Left ventricle myocardium inferior (tissue), 1 donor: Measurements from ENCODE around the gene ACSF3. TPM values are rescaled to one million over a fixed set of nuclear protein-coding genes. Genes with fewer than 3 reads are reported as not detected.

Source experiments
- DNase-seq: peaks from one replicate; pipeline ENCODE4 v3.0.0-alpha.2; 2020
- H3K27ac ChIP-seq: fragments of 200-600 bp; replicated peaks from 2 replicates; pipeline ENCODE4 v1.8.0; 2021
- H3K27me3 ChIP-seq: fragments of 200-600 bp; 2 replicates; pipeline ENCODE4 v1.8.0; 2021; ENCODE audit warnings: low read depth
- H3K36me3 ChIP-seq: fragments of 200-600 bp; 2 replicates; pipeline ENCODE4 v1.8.0; 2021
- H3K4me1 ChIP-seq: fragments of 200-600 bp; 2 replicates; pipeline ENCODE4 v1.8.0; 2021
- H3K4me3 ChIP-seq: fragments of 200-600 bp; 2 replicates; pipeline ENCODE4 v1.8.0; 2021; ENCODE audit warnings: mild to moderate bottlenecking, moderate library complexity
- H3K9me3 ChIP-seq: fragments of 200-600 bp; replicated peaks from 2 replicates; pipeline ENCODE4 v1.8.0; 2021
- intact Hi-C: fragments of 100-400 bp; cut with micrococcal nuclease; formaldehyde crosslinking; loops from one replicate; pipeline ENCODE4 v1.11.0; 2022
- total RNA-seq: library from RNA; stranded (reverse); fragmentation: NEBNext Ultra II Directional; extraction: Animal tissue kit (Norgen Biotek cat#: 25700); gene quantifications from one replicate; pipeline ENCODE4 v1.2.1, GENCODE V29; 2021
- TF ChIP-seq, protein P1 (sequence below): fragments of 200-600 bp; IDR thresholded peaks from 2 replicates; pipeline ENCODE4 v1.8.0; 2021; ENCODE audit warnings: antibody characterized with exemption, mild to moderate bottlenecking, borderline replicate concordance
- donor health status: DM: no; HTN: yes; CAD: no; lungs with severe emphysema.

The ACSF3 gene
- total RNA-seq, 1 donor from 2014 or later = 16.7 TPM

DNA sequence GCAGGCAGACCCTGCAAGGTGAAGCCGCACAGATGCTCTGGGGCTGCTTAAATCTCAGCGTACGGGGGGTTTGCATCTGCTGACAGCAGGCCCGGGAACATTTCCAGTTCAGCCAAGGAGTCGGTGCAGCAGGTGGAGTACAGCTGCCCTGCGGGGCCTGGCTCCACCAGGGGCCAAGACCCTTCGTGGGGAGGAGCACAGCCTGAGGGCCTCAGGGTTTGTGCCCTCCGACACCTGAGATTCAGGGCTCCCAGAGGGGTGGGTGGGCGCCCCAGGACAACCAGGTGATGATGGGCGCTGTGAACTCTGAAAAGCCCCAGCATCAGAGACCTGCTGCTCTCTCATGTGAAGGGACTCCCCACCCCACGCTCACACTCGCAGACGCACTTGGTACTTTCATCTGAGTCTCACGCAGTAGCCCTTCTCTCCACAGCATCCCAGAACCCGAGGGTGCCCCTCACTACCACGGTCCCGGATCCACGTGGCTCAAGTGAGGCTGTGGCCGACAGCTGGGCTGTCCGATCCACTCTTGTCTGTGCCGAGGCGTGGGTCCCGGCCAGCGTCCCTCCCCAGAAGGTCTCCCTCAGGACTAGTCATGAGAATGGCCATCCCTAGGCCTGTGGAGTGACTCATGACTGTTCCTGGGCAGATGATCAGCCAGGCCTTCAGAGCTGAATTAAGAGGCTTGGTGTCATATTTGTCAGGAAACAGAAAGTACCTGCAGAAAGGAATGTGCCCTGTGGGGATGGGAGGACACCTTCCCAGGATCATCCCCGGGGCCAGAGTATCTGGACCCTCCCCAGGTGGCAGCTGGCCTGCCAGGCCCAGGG is 29.6 kb downstream of the ACSF3 start:
- Histone ChIP-seq H3K4me3 (no peak overlapping the region), H3K4me1 (no peaks in the 10 kb centered on the region), H3K27ac (no peak overlapping the region), H3K27me3 (no peaks in the 10 kb centered on the region), H3K9me3 (peaks cover 8% of the 10 kb centered on the region), H3K36me3 (peaks cover 67% of the 10 kb centered on the region)
- intact Hi-C loops = no loop called here
- TF ChIP-seq, protein P1, sequence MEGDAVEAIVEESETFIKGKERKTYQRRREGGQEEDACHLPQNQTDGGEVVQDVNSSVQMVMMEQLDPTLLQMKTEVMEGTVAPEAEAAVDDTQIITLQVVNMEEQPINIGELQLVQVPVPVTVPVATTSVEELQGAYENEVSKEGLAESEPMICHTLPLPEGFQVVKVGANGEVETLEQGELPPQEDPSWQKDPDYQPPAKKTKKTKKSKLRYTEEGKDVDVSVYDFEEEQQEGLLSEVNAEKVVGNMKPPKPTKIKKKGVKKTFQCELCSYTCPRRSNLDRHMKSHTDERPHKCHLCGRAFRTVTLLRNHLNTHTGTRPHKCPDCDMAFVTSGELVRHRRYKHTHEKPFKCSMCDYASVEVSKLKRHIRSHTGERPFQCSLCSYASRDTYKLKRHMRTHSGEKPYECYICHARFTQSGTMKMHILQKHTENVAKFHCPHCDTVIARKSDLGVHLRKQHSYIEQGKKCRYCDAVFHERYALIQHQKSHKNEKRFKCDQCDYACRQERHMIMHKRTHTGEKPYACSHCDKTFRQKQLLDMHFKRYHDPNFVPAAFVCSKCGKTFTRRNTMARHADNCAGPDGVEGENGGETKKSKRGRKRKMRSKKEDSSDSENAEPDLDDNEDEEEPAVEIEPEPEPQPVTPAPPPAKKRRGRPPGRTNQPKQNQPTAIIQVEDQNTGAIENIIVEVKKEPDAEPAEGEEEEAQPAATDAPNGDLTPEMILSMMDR = no peak
- peak; percentile 3 for DNase-seq

DNA sequence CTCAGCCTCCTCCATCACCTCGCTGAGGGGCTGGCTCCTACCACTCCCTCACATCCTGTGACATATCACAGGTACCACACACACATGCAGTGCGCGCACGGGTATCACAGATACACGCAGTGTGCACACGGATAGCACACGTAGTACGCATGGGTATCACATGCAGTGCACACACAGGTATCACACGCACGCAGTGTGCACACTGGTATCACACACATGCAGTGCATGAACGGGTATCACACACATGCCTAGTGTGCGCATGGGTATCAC is 30.1 kb downstream of the ACSF3 start:
- peaks cover 66% of the 10 kb centered on the region for H3K36me3 ChIP-seq

DNA sequence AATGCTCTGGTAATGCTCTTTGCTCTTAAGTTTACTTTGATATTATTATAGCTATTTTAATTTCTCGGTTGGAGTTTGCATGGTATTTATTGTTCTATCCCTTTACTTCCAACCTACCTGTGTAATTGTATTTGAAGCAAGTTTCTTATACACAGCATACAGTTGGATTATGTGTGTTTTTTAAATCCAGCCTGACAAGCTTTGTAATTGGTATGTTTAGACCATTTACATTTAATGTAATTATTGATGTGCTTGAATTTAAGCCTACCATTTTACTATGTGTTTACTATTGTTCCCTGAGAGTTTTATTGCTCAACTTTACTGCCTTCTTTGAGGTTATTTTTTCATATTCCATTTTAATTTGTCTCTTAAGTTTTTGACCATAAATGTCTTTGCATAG is 35.7 kb downstream of the ACSF3 start:
- DNase-seq = no peak
- peaks cover 24% of the 10 kb centered on the region for H3K9me3 ChIP-seq
- intact Hi-C loops = no loop called here
- TF ChIP-seq, protein P1 = no peak
- H3K36me3 ChIP-seq = peaks cover 67% of the 10 kb centered on the region
- H3K4me1 ChIP-seq = no peaks in the 10 kb centered on the region
- no peak overlapping the region for H3K27ac ChIP-seq
- H3K4me3 ChIP-seq = no peak overlapping the region
- no peaks in the 10 kb centered on the region for H3K27me3 ChIP-seq

More for the DNA sequence above, 30.1 kb downstream of the ACSF3 start:
- H3K9me3 ChIP-seq = peaks cover 8% of the 10 kb centered on the region
- H3K27ac ChIP-seq = no peak overlapping the region
- H3K27me3 ChIP-seq = no peaks in the 10 kb centered on the region
- intact Hi-C loops = no loop called here
- TF ChIP-seq, protein P1 = no peak
- peak; percentile 1 for DNase-seq
- no peak overlapping the region for H3K4me3 ChIP-seq
- no peaks in the 10 kb centered on the region for H3K4me1 ChIP-seq

DNA sequence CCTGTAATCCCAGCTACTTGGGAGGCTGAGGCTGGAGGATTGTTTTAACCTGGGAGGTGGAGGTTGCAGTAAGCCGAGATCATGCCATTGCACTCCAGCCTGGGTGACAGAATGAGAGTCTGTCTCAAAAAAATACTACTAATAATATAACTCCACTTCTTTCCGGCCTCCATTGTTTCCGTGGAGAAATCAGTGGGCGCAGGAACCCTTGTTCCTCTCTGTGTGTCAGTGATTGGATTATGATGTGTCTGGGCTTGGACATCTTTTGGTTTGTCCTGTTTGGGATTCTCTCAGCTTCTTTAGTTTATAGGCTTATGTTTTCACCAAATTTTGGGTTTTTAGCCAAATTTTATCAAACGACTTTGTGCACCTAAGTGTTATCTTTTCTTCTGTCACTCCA is 36.8 kb downstream of the ACSF3 start:
- peaks cover 74% of the 10 kb centered on the region for H3K36me3 ChIP-seq
- intact Hi-C loops = no loop called here

DNA sequence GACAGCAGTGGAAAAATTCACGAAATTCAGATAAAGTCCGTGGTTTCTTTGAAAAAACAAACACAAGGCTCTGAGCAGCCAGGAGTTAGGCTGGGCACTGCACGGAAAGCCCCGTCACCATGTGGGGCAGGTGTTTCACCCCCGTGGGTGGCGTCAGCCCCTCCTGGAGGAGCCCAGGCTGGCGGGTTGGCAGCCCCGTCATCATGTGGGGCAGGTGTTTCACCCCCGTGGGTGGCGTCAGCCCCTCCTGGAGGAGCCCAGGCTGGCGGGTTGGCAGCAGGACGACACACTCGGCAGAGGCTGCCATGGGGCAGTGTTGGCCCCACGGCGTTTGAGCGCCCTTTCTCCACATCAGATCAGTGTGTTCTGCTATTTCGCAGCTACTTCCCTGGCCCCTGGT is 38.1 kb downstream of the ACSF3 start:
- TF ChIP-seq, protein P1 = no peak
- Histone ChIP-seq H3K36me3 (peaks cover 76% of the 10 kb centered on the region), H3K9me3 (peaks cover 16% of the 10 kb centered on the region), H3K27me3 (no peaks in the 10 kb centered on the region), H3K4me1 (no peaks in the 10 kb centered on the region), H3K27ac (no peak overlapping the region), H3K4me3 (no peak overlapping the region)
- DNase-seq = peak; percentile 4
- intact Hi-C loops = no loop called here

More for the DNA sequence above, 36.8 kb downstream of the ACSF3 start:
- H3K27ac ChIP-seq = no peak overlapping the region
- no peak overlapping the region for H3K4me3 ChIP-seq
- DNase-seq = peak; percentile 1
- H3K9me3 ChIP-seq = peaks cover 22% of the 10 kb centered on the region
- no peaks in the 10 kb centered on the region for H3K27me3 ChIP-seq
- TF ChIP-seq, protein P1 = no peak
- no peaks in the 10 kb centered on the region for H3K4me1 ChIP-seq
